Colonic mucosa (tissue), 4 donors: ENCODE data around the gene EOGT. TPM values are rescaled to one million over a fixed set of nuclear protein-coding genes. Genes with fewer than 3 reads are reported as not detected.

ENCODE experiments used
- DNase-seq: peaks from one replicate; pipeline ENCODE4 v3.0.0-alpha.2; 2020
- H3K27ac ChIP-seq: fragments of 200-600 bp; one replicate; pipeline ENCODE4 v1.8.0; 2021
- H3K27me3 ChIP-seq: fragments of 200-600 bp; one replicate; pipeline ENCODE4 v1.8.0; 2021
- H3K36me3 ChIP-seq: fragments of 200-600 bp; one replicate; pipeline ENCODE4 v1.8.0; 2021
- H3K4me1 ChIP-seq: fragments of 200-600 bp; one replicate; pipeline ENCODE4 v1.8.0; 2021; ENCODE audit warnings: mild to moderate bottlenecking
- H3K4me3 ChIP-seq: fragments of 200-600 bp; one replicate; pipeline ENCODE4 v1.8.0; 2021
- H3K9ac ChIP-seq, 2 donors: one replicate each; pipeline ENCODE4 v1.7.0; 2013; ENCODE audit warnings: control low read depth in 2 of 2, low read depth in 2 of 2, low read length in 2 of 2
- H3K9me3 ChIP-seq: fragments of 200-600 bp; one replicate; pipeline ENCODE4 v1.8.0; 2021
- intact Hi-C: fragments of 100-400 bp; cut with DNase I; formaldehyde crosslinking; loops from one replicate; pipeline ENCODE4 v1.14.1; 2022
- total RNA-seq, 2 donors: library from RNA; stranded (reverse); fragmentation: NEBNext Ultra II Directional in 1 of 2; extraction: Animal tissue kit (Norgen Biotek cat#: 25700) in 1 of 2; gene quantifications; one replicate each; pipeline ENCODE4 v1.2.1, GENCODE V29; 2021
- TF ChIP-seq, protein P1 (sequence below): fragments of 200-600 bp; IDR thresholded peaks from one replicate; pipeline ENCODE4 v1.8.0; 2022; ENCODE audit warnings: antibody characterized with exemption, mild to moderate bottlenecking
- donor health status: healthy.
- donor health status: DM: no; HTN: no; CAD: no.
- donor health status: DM: no; HTN: no; CAD: no.

EOGT gene
- total RNA-seq, 2 donors from 2014 or later: 9.1 to 13.2 TPM

DNA sequence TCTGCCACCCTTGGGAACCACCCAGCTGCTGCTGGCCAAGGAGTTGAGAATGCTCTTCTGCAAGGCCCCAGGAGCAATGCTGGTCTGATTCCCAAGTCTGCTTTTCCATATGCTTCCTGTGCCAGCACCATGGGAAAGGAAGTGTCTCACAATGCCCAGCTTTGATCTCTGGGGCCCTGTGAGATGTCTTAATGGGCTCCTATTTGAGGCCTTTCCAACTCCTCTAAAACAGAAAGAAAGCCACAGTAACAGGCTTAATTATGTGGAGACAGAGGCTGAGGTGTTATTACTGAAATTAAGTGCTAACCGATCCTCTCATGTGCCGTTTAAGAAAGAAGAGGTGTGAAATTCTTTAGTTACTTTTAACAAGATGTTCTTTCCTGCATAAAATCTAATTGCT, 4.5 kb downstream of the EOGT start:
- intact Hi-C loops: no loop called here
- no peak overlapping the region for H3K27ac ChIP-seq

DNA sequence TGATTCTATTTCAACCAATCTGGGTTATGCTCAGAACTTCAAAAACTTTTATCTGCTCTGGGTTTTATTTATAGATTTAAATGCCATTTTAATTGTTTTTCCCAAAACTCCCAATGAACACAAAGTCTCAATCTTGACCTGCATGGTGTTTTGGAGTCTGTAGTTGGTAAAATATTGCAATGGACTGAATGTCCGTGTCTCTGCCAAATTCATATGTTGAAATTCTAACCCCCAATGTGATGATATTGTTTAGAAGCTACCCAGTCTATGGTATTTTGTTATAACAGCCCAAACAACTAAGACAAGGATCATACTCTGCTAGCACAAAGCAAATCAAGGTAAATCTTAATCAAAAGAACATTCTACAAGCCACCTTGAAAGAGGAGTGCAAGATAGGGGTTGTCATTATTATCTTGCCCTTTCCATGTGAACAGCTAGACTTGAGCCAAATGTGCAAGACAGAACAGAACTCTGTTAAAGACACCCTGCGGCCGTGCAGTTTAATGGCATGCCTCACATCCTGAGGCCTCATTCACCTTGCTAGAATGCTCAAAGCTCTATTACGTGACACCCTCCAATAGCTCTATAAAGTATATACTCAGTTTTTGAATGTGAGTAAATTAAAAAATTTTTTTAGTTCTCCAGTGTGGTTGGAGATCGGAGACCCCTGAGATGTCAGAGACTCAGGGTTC, 7.5 kb downstream of the EOGT start:
- TF ChIP-seq, protein P1, sequence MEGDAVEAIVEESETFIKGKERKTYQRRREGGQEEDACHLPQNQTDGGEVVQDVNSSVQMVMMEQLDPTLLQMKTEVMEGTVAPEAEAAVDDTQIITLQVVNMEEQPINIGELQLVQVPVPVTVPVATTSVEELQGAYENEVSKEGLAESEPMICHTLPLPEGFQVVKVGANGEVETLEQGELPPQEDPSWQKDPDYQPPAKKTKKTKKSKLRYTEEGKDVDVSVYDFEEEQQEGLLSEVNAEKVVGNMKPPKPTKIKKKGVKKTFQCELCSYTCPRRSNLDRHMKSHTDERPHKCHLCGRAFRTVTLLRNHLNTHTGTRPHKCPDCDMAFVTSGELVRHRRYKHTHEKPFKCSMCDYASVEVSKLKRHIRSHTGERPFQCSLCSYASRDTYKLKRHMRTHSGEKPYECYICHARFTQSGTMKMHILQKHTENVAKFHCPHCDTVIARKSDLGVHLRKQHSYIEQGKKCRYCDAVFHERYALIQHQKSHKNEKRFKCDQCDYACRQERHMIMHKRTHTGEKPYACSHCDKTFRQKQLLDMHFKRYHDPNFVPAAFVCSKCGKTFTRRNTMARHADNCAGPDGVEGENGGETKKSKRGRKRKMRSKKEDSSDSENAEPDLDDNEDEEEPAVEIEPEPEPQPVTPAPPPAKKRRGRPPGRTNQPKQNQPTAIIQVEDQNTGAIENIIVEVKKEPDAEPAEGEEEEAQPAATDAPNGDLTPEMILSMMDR: no peak
- Histone ChIP-seq H3K27me3 (no peaks in the 10 kb centered on the region), H3K4me3 (no peak overlapping the region), H3K27ac (no peak overlapping the region), H3K9ac (no peak overlapping the region), H3K9me3 (no peaks in the 10 kb centered on the region), H3K36me3 (no peaks in the 10 kb centered on the region), H3K4me1 (no peaks in the 10 kb centered on the region)
- DNase-seq: no peak
- intact Hi-C loops: no loop called here

More for the DNA sequence above, 4.5 kb downstream of the EOGT start:
- Histone ChIP-seq H3K4me1 (no peaks in the 10 kb centered on the region), H3K9me3 (no peaks in the 10 kb centered on the region), H3K4me3 (no peak overlapping the region), H3K9ac (no peak overlapping the region), H3K27me3 (no peaks in the 10 kb centered on the region), H3K36me3 (no peaks in the 10 kb centered on the region)
- TF ChIP-seq, protein P1: no peak
- no peak for DNase-seq

DNA sequence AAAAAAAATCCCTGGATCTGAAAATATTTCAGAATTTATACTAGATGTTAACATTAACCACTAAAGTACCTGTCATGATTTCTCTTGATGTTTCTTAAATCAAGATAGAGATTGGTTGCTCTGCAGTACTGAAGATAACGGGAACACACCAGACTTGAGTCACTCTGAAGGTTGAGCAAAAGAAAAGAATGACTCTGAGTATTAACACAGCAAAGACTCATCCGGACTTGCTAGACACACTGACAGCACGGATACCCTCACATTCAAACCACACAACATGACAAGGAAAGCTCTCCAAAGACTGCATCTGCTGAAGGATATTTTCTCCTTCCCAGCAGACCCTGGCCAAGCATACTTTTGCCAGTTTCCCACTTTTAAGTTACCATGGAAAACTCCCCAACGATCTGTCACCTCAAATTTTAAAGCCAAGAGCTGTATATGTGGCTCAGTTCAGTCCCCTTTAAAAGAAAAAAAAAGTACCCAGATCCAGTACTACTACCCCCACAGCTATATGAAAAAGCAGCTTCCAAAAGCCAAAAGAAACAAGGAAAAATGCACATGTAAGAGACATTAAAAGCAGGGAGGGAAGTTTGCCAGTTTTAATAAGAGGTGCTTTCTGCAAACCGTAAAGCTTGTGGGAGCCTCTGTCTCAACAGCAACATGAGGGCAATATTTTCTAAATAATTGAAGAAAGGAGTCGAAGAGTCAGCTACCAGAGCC, 8.3 kb downstream of the EOGT start:
- Histone ChIP-seq H3K9me3 (no peaks in the 10 kb centered on the region), H3K4me3 (no peak overlapping the region), H3K36me3 (no peaks in the 10 kb centered on the region), H3K27me3 (no peaks in the 10 kb centered on the region), H3K27ac (no peak overlapping the region), H3K9ac (no peak overlapping the region), H3K4me1 (no peaks in the 10 kb centered on the region)
- TF ChIP-seq, protein P1: no peak
- no peak for DNase-seq
- intact Hi-C loops: no loop called here

DNA sequence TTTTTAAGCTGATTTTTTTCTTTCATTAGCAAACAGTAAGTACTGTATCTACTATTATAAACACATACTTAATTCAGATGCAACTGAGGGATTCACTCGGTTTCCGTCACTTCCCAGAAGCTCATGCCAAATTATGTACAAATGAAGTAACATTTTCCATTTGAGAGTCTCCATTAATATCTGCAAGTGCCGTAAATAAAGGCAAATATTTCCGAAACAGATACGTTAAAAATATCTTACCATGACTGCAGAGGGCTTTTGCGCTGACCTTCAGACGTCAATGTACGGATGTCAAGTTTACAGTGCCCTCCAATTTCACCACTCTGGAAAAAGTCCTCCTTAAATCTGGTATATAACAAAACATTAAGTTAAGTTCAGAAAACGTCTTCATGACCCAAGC, 9.3 kb downstream of the EOGT start:
- Histone ChIP-seq H3K4me3 (no peak overlapping the region), H3K27ac (no peak overlapping the region), H3K27me3 (no peaks in the 10 kb centered on the region), H3K4me1 (no peaks in the 10 kb centered on the region), H3K36me3 (no peaks in the 10 kb centered on the region), H3K9me3 (no peaks in the 10 kb centered on the region), H3K9ac (no peak overlapping the region)
- intact Hi-C loops: no loop called here
- TF ChIP-seq, protein P1: no peak
- no peak for DNase-seq

DNA sequence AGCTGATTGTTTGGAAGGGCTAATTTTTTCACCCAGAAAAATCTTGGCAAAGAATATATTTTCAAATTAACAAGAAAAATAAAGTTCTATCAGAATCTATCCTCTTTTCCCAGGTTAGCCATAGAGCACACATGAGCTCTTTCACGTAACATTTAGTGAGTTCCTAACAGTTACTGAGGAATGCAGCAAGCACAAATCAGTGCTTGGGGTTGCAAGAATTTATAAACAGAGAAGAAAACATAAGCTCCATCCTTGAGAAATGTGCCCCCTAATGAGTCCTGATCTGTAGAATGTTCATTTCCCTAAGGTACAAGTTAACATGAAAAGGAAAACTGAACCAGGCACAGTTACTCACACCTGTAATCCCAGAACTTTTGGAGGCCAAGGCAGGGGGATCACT, 13.9 kb downstream of the EOGT start:
- no peak overlapping the region for H3K9ac ChIP-seq
- intact Hi-C loops: no loop called here
- H3K4me3 ChIP-seq: no peak overlapping the region
- TF ChIP-seq, protein P1: no peak
- no peaks in the 10 kb centered on the region for H3K4me1 ChIP-seq
- no peak for DNase-seq
- H3K9me3 ChIP-seq: no peaks in the 10 kb centered on the region
- H3K27ac ChIP-seq: no peak overlapping the region
- H3K27me3 ChIP-seq: no peaks in the 10 kb centered on the region
- H3K36me3 ChIP-seq: no peaks in the 10 kb centered on the region
